ENCODE results near the gene APOL4.

APOL4 gene

GRCh38 chr22:36151006-36151595, 50.5 kb downstream of the APOL4 start:
- no peak for DNase-seq

DNA sequence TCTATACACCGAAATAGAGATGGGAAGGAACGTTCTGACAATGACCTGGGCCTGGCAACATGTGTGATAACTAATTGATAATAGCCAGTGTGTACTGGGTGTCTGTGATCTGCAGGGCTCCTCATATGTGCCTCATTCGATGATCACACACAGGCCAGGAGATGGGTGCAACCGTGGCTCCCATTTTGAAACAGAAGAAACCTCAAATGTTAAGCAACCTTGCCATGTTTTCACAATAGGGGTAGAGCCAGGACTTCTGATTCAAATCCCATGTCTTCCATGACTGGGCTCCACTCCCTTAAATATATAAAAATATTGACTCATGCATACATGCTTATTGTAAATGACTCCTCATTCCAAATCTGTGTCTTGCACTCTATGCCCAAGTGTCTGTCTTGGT, 52.2 kb downstream of the APOL4 start:
- no peak for DNase-seq

DNA sequence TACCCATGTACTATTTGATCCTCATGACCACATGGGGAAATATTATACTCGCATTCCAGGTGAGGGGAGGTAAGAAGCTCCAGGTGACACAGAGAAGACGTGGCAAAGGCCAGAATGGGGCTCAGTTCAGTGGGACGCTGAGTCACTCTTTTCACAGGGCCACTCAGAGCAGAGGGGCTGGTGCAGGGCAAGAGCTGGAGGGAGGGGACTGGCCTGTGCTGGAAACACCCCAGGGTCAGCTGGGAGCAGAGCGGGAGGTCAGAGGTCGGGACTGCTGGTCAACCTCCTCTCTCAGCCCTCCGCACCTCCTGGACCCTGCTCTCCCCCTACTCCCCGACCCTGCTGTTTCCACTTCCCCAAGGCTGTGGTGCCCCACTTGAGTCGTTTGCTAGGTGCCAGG, 53.2 kb downstream of the APOL4 start:
- no peak for DNase-seq

GRCh38 chr22:36147196-36147791, 54.3 kb downstream of the APOL4 start:
- no peak for DNase-seq

GRCh38 chr22:36145881-36146280, 55.7 kb downstream of the APOL4 start:
- no peak for DNase-seq

DNA sequence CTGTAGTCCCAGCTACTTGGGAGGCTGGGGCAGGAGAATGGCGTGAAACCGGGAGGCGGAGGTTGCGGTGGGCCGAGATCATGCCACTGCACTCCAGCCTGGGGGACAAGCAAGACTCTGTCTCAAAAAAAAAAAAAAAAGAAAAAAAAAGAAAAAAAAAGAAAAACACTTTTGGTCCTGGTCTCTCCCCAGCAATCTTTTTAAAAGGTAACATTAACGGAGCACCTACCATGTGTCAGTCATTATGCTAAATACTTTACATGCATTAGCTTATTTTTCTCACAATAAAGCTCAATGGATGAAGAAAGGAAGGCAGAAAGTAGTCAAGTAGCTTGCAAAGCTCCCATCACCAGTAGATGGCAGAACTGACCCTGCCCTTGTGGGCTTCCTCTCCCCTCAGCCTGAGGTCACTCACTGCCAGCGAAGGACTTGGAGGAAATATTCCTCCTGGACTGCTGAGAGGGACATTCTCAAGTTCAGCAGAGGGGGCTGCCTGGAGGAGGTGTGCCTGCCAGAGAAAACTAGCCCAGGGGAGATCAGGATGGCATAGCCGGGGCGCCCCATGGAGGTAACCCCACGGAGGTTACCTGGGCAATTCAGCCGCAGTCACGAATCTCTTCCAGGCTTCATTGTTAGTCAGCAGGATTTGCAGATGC, 56.6 kb downstream of the APOL4 start:
- no peak for DNase-seq

GRCh38 chr22:36143956-36144355, 57.7 kb downstream of the APOL4 start:
- no peak for DNase-seq

DNA sequence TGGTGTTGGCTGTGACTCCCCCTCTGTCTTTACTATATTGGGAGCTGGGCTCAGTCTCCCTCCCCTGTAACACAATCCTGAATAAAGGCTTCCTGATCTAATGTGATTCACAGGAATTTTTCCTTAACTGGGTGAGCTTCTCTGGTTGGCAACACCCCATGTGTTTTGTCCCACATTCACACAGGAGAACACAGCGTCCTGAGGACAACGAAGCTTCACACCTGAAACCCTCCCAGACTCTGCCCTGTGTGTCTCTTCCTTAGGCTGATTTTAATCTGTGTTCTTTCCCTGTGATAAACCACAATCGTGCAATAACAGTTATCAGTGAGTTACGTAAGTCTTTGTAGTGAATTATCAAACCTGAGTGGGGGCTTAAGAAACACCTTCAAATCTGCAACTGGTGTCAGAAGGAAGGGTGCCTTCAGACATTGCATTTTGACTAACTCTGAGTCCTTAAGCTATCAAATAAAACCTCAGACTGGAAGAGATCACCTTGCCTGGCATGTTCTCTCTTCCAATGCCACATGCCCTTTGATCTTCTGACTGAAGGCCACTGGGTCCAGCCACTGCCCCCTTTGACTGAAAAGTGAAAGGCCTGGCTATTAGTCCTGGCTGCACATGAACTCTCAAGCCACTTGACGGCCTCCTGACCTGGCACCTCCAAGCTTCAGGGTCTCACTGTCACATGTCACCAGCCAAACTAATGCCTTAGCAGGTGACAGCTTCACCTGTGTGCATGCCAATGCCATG, 58.4 kb downstream of the APOL4 start:
- DNase-seq: no peak

GRCh38 chr22:36141481-36141880, 60.1 kb downstream of the APOL4 start:
- no peak for DNase-seq
